Panc1 (cell line): ENCODE results near the gene MCM5. TPM values are rescaled to one million over a fixed set of nuclear protein-coding genes. Genes with fewer than 3 reads are reported as not detected.

Source experiments
- ATAC-seq: fragments of 200-7000 bp; cut with Tn5 transposase; 2 replicates; pipeline ENCODE4 v1.9.1; 2020; ENCODE audit warnings: mild to moderate bottlenecking, moderate library complexity
- BruUV-seq: library from RNA; stranded (reverse); fragments of 400-500 nt; replicated peaks from 2 replicates; lab custom pipeline; 2021; lab: Mats Ljungman, UMichigan
- CTCF ChIA-PET: fragments of 300-600 bp; sonication (Branson Sonifier 250); formaldehyde crosslinking; loops from one replicate; lab custom pipeline; 2022; ENCODE audit warnings: antibody characterized with exemption; lab: Charles Lee
- POLR2A ChIA-PET: fragments of 300-600 bp; sonication (Branson Sonifier 250); formaldehyde crosslinking; loops from one replicate; lab custom pipeline; 2022; ENCODE audit warnings: antibody characterized with exemption; lab: Charles Lee
- DNase-seq: peaks from one replicate; pipeline ENCODE4 v3.0.0-alpha.2; 2010; ENCODE audit warnings: low read depth, low spot score
- H3K27ac ChIP-seq: 2 replicates; pipeline ENCODE4 v1.5.1; 2011; ENCODE audit warnings: mild to moderate bottlenecking, low read length, inconsistent platforms
- H3K27me3 ChIP-seq: fragments of 200-500 bp; sonication (Bioruptor generic); 2 replicates; pipeline ENCODE4 v1.6.0; 2014; ENCODE audit warnings: low read length, inconsistent platforms; ENCODE audit not compliant: control insufficient read depth, insufficient read depth
- H3K36me3 ChIP-seq: fragments of 200-500 bp; sonication (Bioruptor generic); 2 replicates; pipeline ENCODE4 v1.5.1; 2014; ENCODE audit warnings: inconsistent platforms, mild to moderate bottlenecking, low read length, moderate library complexity; ENCODE audit not compliant: control insufficient read depth, insufficient read depth
- H3K4me1 ChIP-seq: 2 replicates; pipeline ENCODE4 v1.5.1; 2011; ENCODE audit warnings: inconsistent platforms, mild to moderate bottlenecking, low read length, moderate library complexity; ENCODE audit not compliant: control insufficient read depth, insufficient read depth
- H3K4me3 ChIP-seq, 2 experiments: 2 replicates each; pipeline ENCODE4 v1.5.1; 2011 to 2012; ENCODE audit warnings: low read depth in 2 of 2, low read length in 2 of 2, mild to moderate bottlenecking in 2 of 2, inconsistent platforms in 1 of 2, moderate library complexity in 1 of 2
- H3K9me3 ChIP-seq: fragments of 200-500 bp; sonication (Bioruptor generic); 2 replicates; pipeline ENCODE4 v1.5.1; 2014; ENCODE audit warnings: low read depth, mild to moderate bottlenecking, inconsistent platforms, low read length, moderate library complexity; ENCODE audit not compliant: control insufficient read depth, insufficient read depth
- POLR2AphosphoS5 ChIP-seq: IDR thresholded peaks from 2 replicates; pipeline ENCODE4 v1.6.1; 2012; ENCODE audit warnings: mild to moderate bottlenecking, low read depth, low read length, moderate library complexity
- SIN3A ChIP-seq: IDR thresholded peaks from 2 replicates; pipeline ENCODE4 v1.6.1; 2012; ENCODE audit warnings: low read depth, mild to moderate bottlenecking, low read length, moderate library complexity, borderline replicate concordance; ENCODE audit not compliant: insufficient read depth
- TCF7L2 ChIP-seq: IDR thresholded peaks from 2 replicates; pipeline ENCODE4 v1.6.1; 2011; ENCODE audit warnings: mild to moderate bottlenecking, low read depth, low read length, inconsistent platforms
- in situ Hi-C: cut with HindIII; loops from 2 replicates; pipeline ENCODE4 v1.10.0; 2016; ENCODE audit warnings: low sequenced_read_pairs, low pct_unique_long_range_greater_than_20kb
- intact Hi-C: fragments of 100-400 bp; cut with micrococcal nuclease; formaldehyde crosslinking; loops from one replicate; pipeline ENCODE4 v1.10.0; 2022; ENCODE audit not compliant: unreplicated experiment
- total RNA-seq: library from RNA; stranded (reverse); gene quantifications from one replicate; pipeline ENCODE4 v1.2.1, GENCODE V29; 2021; ENCODE audit not compliant: unreplicated experiment
- TF ChIP-seq, protein P1 (sequence below), 2 experiments: IDR thresholded peaks; 2 replicates each; pipeline ENCODE4 v1.6.1; 2011 to 2012; ENCODE audit warnings: low read depth in 2 of 2, control low read depth in 1 of 2, low read length in 1 of 2, mild to moderate bottlenecking in 1 of 2, moderate library complexity in 1 of 2; ENCODE audit not compliant: insufficient read depth in 1 of 2
- TF ChIP-seq, protein P2 (sequence below): fragments of 450-650 bp; IDR thresholded peaks from 2 replicates; pipeline ENCODE4 v1.5.1; 2017; ENCODE audit warnings: mild to moderate bottlenecking

MCM5 gene
- total RNA-seq, 1 experiment from 2014 or later: 122 TPM

DNA sequence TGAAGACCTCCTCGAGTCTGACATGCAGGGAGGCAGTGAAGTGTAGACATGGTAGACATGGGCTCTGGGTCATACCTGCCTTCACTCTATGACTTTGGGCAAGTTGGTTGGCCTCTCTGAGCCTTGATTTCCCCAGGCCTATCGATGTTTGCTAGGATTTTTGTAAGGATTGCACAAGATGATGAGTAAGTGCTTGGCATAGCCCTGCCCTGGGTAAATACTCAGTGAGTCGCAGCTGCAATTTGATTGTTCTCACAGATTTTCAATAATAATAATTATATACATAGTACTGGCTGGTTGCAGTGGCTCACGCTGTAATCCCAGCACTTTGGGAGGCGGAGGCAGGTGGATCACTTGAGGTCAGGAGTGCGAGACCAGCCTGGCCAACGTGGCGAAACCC lies 18.1 kb downstream of the MCM5 start:
- TF ChIP-seq SIN3A (no peak), POLR2AphosphoS5 (no peak), TCF7L2 (no peak)
- TF ChIP-seq, protein P1, sequence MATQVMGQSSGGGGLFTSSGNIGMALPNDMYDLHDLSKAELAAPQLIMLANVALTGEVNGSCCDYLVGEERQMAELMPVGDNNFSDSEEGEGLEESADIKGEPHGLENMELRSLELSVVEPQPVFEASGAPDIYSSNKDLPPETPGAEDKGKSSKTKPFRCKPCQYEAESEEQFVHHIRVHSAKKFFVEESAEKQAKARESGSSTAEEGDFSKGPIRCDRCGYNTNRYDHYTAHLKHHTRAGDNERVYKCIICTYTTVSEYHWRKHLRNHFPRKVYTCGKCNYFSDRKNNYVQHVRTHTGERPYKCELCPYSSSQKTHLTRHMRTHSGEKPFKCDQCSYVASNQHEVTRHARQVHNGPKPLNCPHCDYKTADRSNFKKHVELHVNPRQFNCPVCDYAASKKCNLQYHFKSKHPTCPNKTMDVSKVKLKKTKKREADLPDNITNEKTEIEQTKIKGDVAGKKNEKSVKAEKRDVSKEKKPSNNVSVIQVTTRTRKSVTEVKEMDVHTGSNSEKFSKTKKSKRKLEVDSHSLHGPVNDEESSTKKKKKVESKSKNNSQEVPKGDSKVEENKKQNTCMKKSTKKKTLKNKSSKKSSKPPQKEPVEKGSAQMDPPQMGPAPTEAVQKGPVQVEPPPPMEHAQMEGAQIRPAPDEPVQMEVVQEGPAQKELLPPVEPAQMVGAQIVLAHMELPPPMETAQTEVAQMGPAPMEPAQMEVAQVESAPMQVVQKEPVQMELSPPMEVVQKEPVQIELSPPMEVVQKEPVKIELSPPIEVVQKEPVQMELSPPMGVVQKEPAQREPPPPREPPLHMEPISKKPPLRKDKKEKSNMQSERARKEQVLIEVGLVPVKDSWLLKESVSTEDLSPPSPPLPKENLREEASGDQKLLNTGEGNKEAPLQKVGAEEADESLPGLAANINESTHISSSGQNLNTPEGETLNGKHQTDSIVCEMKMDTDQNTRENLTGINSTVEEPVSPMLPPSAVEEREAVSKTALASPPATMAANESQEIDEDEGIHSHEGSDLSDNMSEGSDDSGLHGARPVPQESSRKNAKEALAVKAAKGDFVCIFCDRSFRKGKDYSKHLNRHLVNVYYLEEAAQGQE (IDR thresholded peaks at IDR 0.05; ENCODE audit: insufficient read depth in 1 of 2, low read depth in 2 of 2, low read length in 1 of 2): no peak
- TF ChIP-seq, protein P2, sequence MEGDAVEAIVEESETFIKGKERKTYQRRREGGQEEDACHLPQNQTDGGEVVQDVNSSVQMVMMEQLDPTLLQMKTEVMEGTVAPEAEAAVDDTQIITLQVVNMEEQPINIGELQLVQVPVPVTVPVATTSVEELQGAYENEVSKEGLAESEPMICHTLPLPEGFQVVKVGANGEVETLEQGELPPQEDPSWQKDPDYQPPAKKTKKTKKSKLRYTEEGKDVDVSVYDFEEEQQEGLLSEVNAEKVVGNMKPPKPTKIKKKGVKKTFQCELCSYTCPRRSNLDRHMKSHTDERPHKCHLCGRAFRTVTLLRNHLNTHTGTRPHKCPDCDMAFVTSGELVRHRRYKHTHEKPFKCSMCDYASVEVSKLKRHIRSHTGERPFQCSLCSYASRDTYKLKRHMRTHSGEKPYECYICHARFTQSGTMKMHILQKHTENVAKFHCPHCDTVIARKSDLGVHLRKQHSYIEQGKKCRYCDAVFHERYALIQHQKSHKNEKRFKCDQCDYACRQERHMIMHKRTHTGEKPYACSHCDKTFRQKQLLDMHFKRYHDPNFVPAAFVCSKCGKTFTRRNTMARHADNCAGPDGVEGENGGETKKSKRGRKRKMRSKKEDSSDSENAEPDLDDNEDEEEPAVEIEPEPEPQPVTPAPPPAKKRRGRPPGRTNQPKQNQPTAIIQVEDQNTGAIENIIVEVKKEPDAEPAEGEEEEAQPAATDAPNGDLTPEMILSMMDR: no peak
- POLR2A ChIA-PET: no interaction called here
- CTCF ChIA-PET: no interaction called here
- Histone ChIP-seq H3K9me3 (no peaks in the 10 kb centered on the region), H3K27me3 (no peaks in the 10 kb centered on the region), H3K36me3 (peaks cover 3% of the 10 kb centered on the region; the same call in 1 of the 2 replicates), H3K4me1 (no peaks in the 10 kb centered on the region), H3K4me3 (no peak overlapping the region), H3K27ac (no peak overlapping the region)
- in situ Hi-C loops (no loop called here), intact Hi-C loops (no loop called here)
- DNase-seq (no peak), ATAC-seq (no peak)
- no TSS peak for BruUV-seq

DNA sequence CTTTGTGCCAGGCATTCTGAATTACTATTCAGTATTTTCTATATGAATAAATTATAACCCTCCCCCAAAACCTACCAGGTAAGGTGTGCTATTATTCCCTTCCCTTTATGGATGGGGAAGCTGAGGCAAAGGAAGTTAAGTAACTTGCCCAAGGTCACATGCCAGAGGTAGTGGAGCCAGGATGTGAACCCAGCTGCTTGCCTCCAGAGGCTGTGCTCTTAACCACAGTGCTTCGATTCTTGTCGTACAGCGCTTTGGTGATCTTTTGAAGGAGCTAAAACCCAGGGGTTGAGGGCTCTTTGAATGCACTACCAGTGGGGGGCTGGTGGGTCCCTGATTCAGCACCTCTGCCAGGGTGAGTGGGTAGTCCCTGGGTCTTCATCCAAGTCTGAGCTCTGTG lies 18.8 kb downstream of the MCM5 start:
- ChIA-PET CTCF (no interaction called here), POLR2A (no interaction called here)
- in situ Hi-C loops: no loop called here
- Histone ChIP-seq H3K36me3 (peaks cover 3% of the 10 kb centered on the region; the same call in 1 of the 2 replicates), H3K4me1 (no peaks in the 10 kb centered on the region), H3K27ac (no peak overlapping the region), H3K9me3 (no peaks in the 10 kb centered on the region), H3K4me3 (no peak overlapping the region), H3K27me3 (no peaks in the 10 kb centered on the region)
- no TSS peak for BruUV-seq
- TF ChIP-seq POLR2AphosphoS5 (no peak), SIN3A (no peak), TCF7L2 (no peak)
- TF ChIP-seq, protein P1 (IDR thresholded peaks at IDR 0.05; ENCODE audit: insufficient read depth in 1 of 2, low read depth in 2 of 2, low read length in 1 of 2): no peak
- TF ChIP-seq, protein P2: no peak
- DNase-seq: no peak
- ATAC-seq: no peak
- intact Hi-C loops: no loop called here
